Gastroesophageal sphincter (tissue), 4 donors: ENCODE results near the gene ALK. TPM values are rescaled to one million over a fixed set of nuclear protein-coding genes. Genes with fewer than 3 reads are reported as not detected.

ENCODE experiments used
- ATAC-seq: fragments of 150-250 bp; one replicate; pipeline ENCODE4 v1.9.1; 2016; ENCODE audit warnings: mild to moderate bottlenecking, moderate library complexity
- H3K27ac ChIP-seq, 4 donors: fragments of 200-600 bp; sonication (generic) in 3 of 4; 1 replicate in 3 of 4; 2 replicates in 1 of 4; pipeline ENCODE4 v1.5.1; 2016 to 2019
- H3K27me3 ChIP-seq: fragments of 200-600 bp; sonication (generic); one replicate; pipeline ENCODE4 v1.5.1; 2019
- H3K36me3 ChIP-seq, 2 donors: fragments of 200-600 bp; sonication (generic); one replicate each; pipeline ENCODE4 v1.5.1; 2019; ENCODE audit warnings: control low read depth in 1 of 2
- H3K4me1 ChIP-seq, 3 donors: fragments of 200-600 bp; sonication (generic); 1 replicate in 2 of 3; 2 replicates in 1 of 3; pipeline ENCODE4 v1.5.1; 2016 to 2019; ENCODE audit warnings: control low read depth in 2 of 3
- H3K4me3 ChIP-seq, 2 donors: fragments of 200-600 bp; sonication (generic); one replicate each; pipeline ENCODE4 v1.5.1; 2019; ENCODE audit warnings: mild to moderate bottlenecking in 1 of 2, moderate library complexity in 1 of 2
- H3K9me3 ChIP-seq, 3 donors: fragments of 200-600 bp; sonication (generic); one replicate each; pipeline ENCODE4 v1.5.1; 2017 to 2019; ENCODE audit warnings: control low read depth in 2 of 3
- EP300 ChIP-seq: sonication (generic); formaldehyde crosslinking; IDR thresholded peaks from one replicate; pipeline ENCODE4 v1.6.1; 2017; ENCODE audit warnings: antibody characterized with exemption, mild to moderate bottlenecking
- POLR2A ChIP-seq, 2 donors: fragments of 450-650 bp; IDR thresholded peaks; one replicate each; pipeline ENCODE4 v1.6.1; 2017; ENCODE audit warnings: antibody characterized with exemption in 2 of 2, mild to moderate bottlenecking in 2 of 2, moderate library complexity in 1 of 2
- POLR2AphosphoS5 ChIP-seq: sonication (generic); formaldehyde crosslinking; IDR thresholded peaks from one replicate; pipeline ENCODE4 v1.6.1; 2017; ENCODE audit warnings: antibody characterized with exemption
- WGBS, 2 donors: methylation state at CpG; one replicate each; pipeline ENCODE4 v1.1.5; 2018; ENCODE audit warnings: low coverage in 1 of 2; 5-methylcytosine and 5-hydroxymethylcytosine counted together
- total RNA-seq, 4 donors: library from RNA; depleted of rRNA; stranded (reverse); fragments of >200 nt; gene quantifications; one replicate each; pipeline ENCODE4 v1.1.0, GENCODE V29; 2016
- TF ChIP-seq, protein P1 (sequence below), 4 experiments: fragments of 200-600 bp in 2 of 4; fragments of 450-650 bp in 2 of 4; sonication (generic) in 1 of 4; IDR thresholded peaks; one replicate each; pipeline ENCODE4 v1.5.1; 2017 to 2019; ENCODE audit warnings: antibody characterized with exemption in 4 of 4, mild to moderate bottlenecking in 2 of 4, moderate library complexity in 2 of 4

Gene ALK
- total RNA-seq, 4 donors from 2014 or later, result 0.94 to 1.6 (median 1.1) TPM

- WGBS, 2 donors, result 72 to 84% methylated on average over 8 of the region's 8 CpGs
- no peak overlapping the region for H3K27ac ChIP-seq
- H3K4me1 ChIP-seq, result peaks cover 0 to 8% (median 0%) of the 10 kb centered on the region in 3 donors
- ATAC-seq, result no peak
- TF ChIP-seq EP300, result no peak
- no peak for TF ChIP-seq POLR2A (IDR thresholded peaks at IDR 0.05)
- TF ChIP-seq, protein P1, sequence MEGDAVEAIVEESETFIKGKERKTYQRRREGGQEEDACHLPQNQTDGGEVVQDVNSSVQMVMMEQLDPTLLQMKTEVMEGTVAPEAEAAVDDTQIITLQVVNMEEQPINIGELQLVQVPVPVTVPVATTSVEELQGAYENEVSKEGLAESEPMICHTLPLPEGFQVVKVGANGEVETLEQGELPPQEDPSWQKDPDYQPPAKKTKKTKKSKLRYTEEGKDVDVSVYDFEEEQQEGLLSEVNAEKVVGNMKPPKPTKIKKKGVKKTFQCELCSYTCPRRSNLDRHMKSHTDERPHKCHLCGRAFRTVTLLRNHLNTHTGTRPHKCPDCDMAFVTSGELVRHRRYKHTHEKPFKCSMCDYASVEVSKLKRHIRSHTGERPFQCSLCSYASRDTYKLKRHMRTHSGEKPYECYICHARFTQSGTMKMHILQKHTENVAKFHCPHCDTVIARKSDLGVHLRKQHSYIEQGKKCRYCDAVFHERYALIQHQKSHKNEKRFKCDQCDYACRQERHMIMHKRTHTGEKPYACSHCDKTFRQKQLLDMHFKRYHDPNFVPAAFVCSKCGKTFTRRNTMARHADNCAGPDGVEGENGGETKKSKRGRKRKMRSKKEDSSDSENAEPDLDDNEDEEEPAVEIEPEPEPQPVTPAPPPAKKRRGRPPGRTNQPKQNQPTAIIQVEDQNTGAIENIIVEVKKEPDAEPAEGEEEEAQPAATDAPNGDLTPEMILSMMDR (IDR thresholded peaks at IDR 0.05), result no peak
- no peak for TF ChIP-seq POLR2AphosphoS5
- no peaks in the 10 kb centered on the region for H3K9me3 ChIP-seq
- no peaks in the 10 kb centered on the region for H3K27me3 ChIP-seq
- H3K4me3 ChIP-seq, result no peak overlapping the region
- H3K36me3 ChIP-seq, result peaks cover 0 to 22% of the 10 kb centered on the region in 2 donors
These were observed 725.6 kb downstream of the ALK start for GRCh38 chr2:29195796-29196195.

DNA sequence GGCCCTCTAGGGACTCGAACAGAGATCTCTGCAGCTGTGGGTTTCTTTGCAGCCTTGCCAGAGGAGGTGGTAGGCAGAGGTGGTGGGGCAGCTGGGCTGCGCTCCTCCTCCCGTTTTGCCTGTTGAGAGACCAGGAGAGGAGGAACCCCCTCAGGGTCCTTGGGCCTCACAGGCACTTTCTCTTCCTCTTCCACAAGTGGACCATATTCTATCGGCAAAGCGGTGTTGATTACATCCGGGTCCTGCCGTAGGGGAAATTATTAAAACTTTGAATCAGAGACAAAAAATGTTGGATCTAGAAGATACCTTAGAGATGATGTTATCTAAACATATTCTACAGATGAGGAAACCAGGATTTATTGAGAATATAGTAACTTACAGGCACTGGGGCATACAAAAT, 727.7 kb downstream of the ALK start:
- ATAC-seq, result no peak
- Histone ChIP-seq H3K9me3 (no peaks in the 10 kb centered on the region), H3K4me1 (peaks cover 0 to 8% (median 0%) of the 10 kb centered on the region in 3 donors), H3K27me3 (no peaks in the 10 kb centered on the region), H3K36me3 (peaks cover 0 to 28% of the 10 kb centered on the region in 2 donors), H3K4me3 (no peak overlapping the region), H3K27ac (no peak overlapping the region)
- WGBS, 2 donors, result 100% methylated on average over 4 of the region's 7 CpGs; no CpG with 5 or more reads in 1 of the 2 donors
- TF ChIP-seq EP300 (no peak), POLR2AphosphoS5 (no peak)

GRCh38 chr2:29193111-29193510, 728.3 kb downstream of the ALK start:
- ATAC-seq, result no peak
- peaks cover 0 to 33% of the 10 kb centered on the region in 2 donors for H3K36me3 ChIP-seq
- H3K4me3 ChIP-seq, result no peak overlapping the region
- no peaks in the 10 kb centered on the region for H3K9me3 ChIP-seq
- WGBS, 2 donors, result 89 to 96% methylated on average over 4 to 8 of the region's 12 CpGs
- peaks cover 0 to 8% (median 0%) of the 10 kb centered on the region in 3 donors for H3K4me1 ChIP-seq
- no peak overlapping the region for H3K27ac ChIP-seq
- H3K27me3 ChIP-seq, result no peaks in the 10 kb centered on the region
- TF ChIP-seq POLR2AphosphoS5, result no peak
- TF ChIP-seq, protein P1 (IDR thresholded peaks at IDR 0.05), result no peak
- TF ChIP-seq EP300, result no peak

DNA sequence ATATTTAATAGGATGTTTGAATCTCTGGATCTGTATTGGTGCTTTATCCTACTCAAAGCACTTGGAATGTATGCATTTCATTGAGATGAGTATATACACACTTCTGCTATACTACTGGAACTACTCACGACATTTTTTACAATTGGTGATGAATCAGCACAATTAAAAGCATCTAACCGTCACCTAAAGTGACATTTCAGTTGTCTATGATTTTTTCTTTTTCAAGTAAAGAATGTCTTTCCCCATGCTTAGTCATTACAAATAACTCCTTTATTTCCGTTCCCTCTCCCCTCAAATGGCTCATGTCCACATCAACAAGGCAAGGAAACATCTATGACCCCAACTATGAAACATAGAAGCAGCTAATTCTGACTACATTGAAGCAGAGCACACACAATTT, 728.9 kb downstream of the ALK start:
- no peaks in the 10 kb centered on the region for H3K9me3 ChIP-seq
- no peak overlapping the region for H3K4me3 ChIP-seq
- peaks cover 0 to 8% (median 0%) of the 10 kb centered on the region in 3 donors for H3K4me1 ChIP-seq
- 59 to 64% methylated on average over 2 to 3 of the region's 3 CpGs for WGBS, 2 donors
- TF ChIP-seq, protein P1 (IDR thresholded peaks at IDR 0.05), result no peak
- TF ChIP-seq POLR2AphosphoS5, result no peak
- TF ChIP-seq EP300, result no peak
- TF ChIP-seq POLR2A (IDR thresholded peaks at IDR 0.05), result no peak
- no peak for ATAC-seq
- H3K36me3 ChIP-seq, result peaks cover 0 to 39% of the 10 kb centered on the region in 2 donors
- no peak overlapping the region for H3K27ac ChIP-seq
- H3K27me3 ChIP-seq, result no peaks in the 10 kb centered on the region

- peaks cover 0 to 44% of the 10 kb centered on the region in 2 donors for H3K36me3 ChIP-seq
- H3K9me3 ChIP-seq, result no peaks in the 10 kb centered on the region
- no peak overlapping the region for H3K27ac ChIP-seq
- ATAC-seq, result no peak
- no peak overlapping the region for H3K4me3 ChIP-seq
- TF ChIP-seq POLR2A (IDR thresholded peaks at IDR 0.05), result no peak
- TF ChIP-seq, protein P1 (IDR thresholded peaks at IDR 0.05), result no peak
- no peak for TF ChIP-seq POLR2AphosphoS5
- TF ChIP-seq EP300, result no peak
- H3K27me3 ChIP-seq, result no peaks in the 10 kb centered on the region
- WGBS, 2 donors, result 89 to 98% methylated on average over 6 of the region's 6 CpGs
- peaks cover 0 to 3% (median 0%) of the 10 kb centered on the region in 3 donors for H3K4me1 ChIP-seq
These were observed 729.6 kb downstream of the ALK start for GRCh38 chr2:29191817-29192216.
